8988T (cell line): ENCODE data around the gene WASF3.

ENCODE experiments used
- DNase-seq: peaks from one replicate; pipeline ENCODE4 v3.0.0; 2011

Gene WASF3

DNA sequence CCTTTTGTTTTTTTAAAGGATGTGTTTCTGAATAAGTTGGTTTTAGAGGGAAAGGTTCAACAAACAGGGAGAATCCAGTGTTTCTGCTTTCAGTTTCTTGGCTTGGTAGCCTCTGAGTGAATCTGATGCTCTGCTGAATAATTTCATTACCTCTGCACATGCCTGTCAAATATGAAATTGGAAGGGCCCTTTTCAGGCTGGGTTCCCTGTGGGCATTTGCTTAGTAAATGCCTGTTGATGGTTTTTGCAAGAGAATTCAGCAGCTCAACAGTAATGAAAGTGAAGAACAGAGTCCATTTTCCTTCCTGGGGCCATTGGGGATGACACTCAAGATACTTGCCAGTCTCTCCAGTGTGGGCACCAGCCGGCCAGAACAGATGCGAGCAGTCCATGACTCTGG lies 128.8 kb downstream of the WASF3 start:
- DNase-seq, result no peak

DNA sequence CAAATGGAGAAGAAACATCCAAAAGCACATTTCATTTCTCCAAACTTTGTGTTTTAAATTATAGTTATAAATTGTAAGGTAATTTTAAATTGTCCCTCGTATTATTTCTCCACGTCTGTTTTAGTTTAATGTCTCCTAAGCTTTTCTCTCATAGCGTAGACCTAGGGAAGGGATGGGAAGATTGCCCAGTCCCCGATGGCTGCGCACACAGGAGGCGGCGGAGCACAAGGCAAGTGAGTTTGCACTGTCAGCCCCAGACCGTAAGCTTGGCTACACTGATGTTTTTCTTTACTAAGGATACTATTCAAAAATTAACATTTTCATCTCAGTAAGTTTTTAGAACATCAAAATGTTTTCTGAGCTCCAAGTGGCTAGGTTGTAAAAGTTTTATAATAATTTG lies 130.8 kb downstream of the WASF3 start:
- no peak for DNase-seq

DNA sequence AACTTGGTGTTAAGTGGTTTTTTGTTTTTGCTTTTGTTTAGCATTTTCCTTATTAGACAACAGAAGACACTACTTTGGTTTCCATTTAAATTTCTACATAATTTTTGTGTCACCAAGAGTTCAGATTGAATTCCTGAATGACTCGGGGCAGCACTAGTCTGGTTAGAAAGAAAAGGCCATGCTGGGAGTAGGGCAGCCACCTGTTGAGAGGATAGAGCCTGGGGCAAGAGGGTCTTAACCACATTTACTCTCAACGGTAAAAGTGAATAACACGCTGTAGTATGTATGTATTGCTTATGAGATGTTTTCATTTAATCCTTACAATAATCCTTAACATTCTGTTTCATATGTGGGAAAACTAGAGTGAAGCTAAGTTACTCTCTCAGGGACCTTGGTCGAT lies 131.5 kb downstream of the WASF3 start:
- no peak for DNase-seq

DNA sequence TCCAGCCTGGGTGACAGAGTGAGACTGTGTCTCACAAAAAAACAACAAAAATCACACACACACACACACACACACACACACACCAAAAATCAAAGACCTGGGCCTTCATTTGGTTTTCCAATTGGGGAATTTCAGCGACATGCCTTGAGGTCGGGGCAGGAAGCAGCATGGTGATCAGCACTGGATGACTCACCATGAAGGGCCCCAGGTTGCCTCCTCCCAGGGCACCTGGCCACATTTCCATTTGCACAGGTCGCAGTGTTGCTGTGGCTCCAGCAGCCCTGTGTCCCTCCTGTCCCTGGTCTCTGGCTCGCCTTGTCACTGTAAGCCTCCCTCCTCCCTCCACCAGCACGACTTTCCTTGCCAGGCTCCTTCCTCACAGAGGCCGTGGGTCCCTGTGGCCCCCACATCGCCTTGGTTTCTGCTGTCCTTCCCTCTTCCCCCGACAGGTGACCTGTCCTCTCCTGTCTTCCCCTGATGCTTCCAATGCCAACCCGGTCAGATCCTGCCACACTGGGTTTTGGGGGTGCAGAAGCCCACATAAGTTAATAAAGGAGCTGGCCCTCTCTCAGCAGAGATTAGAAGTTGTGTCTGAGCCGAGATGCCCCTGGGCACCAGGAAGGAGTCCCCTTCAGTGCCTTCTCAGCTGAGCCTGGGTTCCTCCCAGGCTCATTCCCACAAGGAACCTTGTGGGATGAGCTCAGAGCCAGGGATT lies 136.4 kb downstream of the WASF3 start:
- no peak for DNase-seq

DNA sequence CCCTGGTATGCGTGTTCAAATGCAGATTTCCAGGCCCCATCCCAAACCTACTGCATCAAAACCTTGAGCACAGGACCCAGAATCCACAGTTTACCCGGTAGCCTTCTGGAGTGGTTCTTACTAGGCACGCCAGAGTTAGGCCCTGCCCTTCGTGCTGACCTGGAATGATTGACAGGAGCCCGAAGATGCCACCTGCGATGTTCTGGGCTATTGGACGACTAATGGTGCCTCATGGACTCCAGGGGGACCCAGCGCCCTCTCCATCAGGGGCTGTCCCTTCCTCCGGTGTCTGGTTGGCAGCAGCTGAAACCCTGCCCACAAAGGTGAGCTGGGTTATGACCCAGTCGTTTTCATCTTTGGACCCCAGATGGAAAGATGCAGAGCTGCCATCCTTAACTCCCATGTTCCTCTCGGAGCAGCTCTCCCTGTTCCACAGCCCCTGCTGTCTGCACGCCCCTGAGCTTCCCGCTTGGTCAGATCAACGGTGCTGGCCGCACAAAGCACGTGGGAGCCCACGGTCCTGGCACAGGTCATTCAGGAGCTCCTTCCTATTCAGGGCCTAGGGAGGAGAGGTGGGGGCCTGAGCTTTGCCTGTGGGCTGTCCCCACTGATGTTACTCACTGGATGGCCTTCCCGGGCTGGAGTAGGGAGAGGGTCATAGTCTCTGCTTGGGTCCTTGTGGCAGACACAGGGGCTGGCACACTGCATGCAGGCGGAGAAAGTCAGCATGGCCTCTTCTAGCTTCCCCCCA lies 137.3 kb downstream of the WASF3 start:
- no peak for DNase-seq

DNA sequence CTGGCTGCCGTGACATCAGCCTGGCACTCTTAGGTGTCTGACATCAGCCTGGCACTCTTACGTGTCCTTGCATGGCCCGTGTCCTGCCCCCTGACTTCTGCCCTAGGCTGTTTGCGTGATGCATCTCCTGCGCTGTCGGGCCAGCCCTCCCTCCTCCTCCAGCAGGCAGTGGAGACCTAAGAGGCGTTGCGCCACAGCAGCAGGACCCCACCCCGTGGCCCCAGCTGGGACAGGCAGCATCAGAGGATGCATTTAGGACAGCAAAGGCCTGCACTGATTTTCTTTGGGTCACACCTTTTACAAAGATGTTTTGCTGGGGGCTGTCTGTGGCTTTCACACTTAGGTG lies 137.8 kb downstream of the WASF3 start:
- DNase-seq, result no peak

DNA sequence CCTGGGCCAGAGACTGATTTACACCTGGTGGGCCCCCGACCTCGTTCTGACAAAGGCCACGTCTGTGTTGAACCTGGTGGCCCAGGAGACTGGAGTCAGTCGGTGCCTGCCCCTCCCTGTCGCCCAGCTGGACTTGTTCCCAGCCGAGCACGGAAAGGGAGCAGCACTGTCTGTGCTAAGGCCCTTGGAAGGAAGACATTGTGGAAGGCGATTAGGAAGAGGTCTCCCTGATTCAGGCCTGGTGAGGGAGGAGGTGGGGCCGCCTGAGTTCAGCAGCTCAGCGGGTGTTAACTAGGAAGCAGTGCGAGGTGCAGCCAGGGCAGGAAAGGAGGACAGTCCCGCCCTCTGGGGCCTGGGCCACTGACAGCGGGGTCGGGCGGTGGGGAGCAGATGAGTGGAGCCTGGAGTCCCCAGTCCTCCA lies 138.4 kb downstream of the WASF3 start:
- no peak for DNase-seq

DNA sequence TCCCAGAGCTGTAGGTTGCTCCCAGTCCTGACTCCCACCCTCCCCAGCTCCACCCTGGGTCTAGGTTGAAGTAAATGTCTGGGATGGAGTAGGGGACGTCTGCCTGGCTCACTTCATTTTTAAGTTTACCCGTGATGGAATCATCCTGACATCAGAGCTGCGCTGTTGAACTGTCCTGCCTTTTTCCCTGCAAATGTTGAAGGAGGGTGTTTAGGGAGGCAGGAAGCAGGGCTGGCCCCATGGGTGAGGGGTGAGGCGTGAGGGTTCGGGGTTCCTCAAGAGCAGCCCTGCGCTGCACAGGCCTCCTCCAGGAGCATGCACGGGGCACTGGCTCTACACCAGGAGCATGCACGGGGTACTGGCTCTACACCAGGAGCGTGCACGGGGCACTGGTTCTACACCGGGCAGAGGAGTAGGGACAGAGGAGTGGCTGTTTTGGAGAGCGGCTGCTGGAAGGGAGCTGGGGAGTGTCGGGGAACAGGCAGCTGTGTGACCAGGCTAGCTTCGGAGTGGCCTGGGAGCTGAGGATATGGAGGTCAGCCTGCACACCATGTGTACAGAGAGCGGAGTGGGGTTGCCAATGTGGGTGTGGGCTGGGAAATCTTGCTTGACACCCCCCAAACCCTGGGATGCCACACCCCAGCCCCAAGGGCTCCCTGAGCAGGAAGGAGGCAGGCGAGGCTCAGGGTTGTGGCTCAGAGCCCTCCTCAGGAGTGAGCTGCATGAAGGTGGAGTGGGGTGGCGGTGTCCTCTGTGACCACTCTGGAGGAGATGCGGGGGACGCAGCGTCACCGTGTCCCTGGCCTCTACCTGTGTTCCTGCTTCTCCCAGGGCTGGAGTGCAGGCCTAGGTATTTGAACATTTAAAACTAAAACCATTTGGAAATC lies 139.8 kb downstream of the WASF3 start:
- no peak for DNase-seq

DNA sequence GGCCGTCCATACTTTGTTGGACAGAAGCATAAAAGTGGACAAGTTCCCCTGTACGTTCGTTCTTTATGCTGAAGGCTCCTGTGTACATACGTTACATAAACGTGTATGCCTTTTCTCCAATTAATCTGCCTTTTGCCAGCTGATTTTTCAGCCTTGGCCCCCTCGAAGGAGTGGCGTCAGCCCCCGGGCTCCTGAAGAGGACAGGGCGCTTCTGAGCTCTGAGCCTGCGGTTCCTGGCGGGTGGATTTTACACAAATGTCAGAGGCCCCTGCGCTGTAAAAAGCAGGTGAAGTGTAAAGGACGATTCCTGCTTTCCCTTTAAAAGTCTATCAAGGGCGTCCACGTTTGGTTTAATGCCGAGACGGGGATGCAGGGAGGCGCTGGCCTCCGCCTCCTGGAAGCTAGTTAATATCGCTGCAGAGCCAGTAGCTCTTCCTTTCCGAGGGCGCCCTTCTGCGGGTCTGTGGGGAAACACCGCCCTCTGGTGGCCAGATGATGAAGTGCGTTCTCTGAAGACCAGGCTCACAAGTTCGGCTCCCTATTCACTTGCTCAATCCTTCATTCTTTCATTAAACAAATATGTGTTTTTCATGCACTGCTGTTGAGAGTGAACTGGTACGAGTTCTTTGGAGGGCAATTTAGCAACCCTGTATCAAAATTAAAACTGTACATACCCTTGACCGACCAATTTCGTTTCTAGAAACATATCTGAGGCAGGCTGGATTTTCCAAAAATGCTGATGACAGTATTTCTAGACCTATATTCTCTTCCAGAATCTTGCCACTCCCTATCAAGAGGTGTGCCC lies 141.1 kb downstream of the WASF3 start:
- peak; percentile 56 for DNase-seq

DNA sequence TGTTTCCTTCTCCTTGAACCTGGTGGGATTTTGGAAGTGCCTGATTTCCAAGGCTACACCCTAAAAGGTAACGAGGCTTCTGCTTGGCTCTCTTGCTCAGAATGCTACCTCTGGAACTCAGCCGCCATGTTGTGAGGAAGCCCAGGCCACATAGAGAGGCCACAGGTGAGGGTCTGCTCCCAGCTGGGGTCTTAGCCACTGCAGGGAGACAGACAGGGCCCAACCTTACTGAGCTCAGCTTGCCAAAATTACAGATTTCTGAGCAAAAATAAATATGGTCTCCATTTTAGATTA lies 141.7 kb downstream of the WASF3 start:
- DNase-seq, result no peak

DNA sequence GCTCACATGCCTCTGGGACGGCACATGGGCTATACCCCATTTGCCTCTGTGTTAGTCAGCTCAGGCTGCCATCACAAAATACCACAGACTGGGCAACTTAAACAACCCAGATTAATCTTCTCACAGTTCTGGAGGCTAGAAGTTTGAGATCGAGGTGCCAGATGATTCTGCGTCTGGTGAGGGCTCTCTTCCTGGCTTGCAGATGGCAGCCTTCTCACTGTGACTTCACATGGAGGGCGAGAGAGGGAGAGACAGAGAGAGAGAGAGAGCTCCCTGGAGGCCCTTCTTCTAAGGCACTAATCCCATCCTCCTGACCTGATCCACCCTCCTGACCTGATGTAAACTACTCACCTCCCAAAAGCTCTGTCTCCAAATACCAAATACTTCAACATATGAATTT lies 148.1 kb downstream of the WASF3 start:
- DNase-seq, result no peak

DNA sequence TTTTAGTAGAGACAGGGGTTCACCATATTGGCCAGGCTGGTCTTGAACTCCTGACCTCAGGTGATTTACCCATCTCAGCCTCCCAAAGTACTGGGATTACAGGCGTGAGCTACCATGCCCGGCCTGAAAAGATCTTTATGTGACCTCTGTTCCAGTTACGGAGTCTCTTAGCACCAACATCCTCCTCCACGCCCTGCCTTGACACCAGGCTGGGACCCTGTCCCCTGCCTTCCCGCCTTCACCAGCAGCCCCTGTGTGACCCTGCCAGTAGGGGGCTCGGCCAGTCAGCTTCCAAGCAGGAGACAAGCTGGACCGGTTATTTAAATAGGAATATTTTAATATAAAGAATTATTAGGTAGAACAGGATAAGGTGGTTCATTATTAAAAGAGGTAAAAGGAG lies 148.9 kb downstream of the WASF3 start:
- DNase-seq, result no peak

DNA sequence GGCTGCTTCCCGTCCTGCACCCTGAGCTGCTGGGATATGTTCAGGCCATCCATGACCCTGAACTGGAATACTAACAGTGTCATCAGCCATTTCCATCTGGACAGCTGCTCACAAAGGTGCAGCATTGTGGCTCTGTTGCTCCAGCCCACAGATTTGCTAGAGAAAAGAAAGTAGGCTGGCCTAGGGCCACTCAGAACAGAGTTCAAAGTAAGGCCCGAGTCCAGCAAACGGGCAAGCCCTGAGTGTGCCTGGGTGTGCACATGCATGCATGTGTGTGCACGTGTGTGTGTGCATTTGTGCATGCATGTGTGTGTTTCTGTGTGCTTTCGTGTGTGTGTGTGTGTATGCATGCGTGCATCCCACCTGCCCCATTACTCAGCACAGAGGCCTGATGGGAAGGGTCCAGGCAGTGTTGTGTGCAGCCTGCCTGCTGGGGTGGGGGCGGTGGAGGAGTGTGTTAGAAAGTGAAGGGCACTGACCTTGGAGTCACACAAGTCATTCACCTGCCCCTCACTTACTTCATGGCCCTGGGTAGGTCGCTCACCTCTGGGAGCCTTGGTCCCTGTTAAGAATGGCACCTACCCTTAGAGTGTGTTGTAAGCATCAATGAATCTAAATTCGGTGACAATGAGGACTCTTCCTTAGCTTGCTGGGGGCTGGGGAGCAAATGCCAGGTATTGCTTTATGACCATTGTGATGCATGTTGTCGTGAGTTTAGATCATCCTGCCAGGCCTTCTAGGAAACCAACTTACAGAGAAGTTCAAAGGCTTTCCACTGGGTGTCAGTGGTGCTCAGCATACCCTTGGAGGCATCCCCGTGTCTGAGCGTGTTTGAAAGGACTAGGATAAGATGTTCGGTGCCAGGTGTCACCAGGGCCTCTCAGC lies 149.9 kb downstream of the WASF3 start:
- peak; percentile 34 for DNase-seq

DNA sequence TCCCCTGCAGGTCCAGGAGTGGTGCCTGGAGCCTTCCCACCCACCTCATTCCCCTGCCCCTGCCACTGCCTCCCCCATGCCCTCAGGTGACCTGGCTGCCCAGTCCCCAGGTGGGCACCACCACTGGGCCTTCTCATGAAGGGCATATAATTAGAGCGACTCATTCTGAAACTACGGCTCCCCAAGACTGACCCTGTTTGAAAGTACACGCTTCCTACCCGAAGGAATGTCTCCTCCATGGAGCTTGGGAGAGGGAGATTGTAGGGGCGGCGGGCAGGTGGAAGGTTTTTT lies 150.5 kb downstream of the WASF3 start:
- no peak for DNase-seq

DNA sequence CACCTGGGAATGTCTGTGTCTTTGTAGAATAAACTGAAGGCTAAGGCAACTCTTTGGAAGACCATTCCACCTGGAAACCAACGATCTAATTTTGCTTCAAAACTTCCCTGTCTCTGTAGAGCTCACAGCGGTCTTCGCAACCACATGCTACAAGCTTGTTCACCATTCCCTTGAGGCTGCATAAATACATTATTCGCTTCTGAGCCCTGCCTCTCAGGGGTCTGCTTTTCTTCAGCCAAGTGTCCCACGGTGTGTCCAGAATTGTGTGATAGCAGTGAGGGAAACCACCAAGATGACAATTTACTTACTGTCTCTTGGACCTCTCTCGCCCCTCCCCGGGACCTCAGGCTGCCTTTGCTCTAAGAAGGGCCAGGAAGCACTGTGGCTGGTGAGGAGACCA lies 152.0 kb downstream of the WASF3 start:
- no peak for DNase-seq

DNA sequence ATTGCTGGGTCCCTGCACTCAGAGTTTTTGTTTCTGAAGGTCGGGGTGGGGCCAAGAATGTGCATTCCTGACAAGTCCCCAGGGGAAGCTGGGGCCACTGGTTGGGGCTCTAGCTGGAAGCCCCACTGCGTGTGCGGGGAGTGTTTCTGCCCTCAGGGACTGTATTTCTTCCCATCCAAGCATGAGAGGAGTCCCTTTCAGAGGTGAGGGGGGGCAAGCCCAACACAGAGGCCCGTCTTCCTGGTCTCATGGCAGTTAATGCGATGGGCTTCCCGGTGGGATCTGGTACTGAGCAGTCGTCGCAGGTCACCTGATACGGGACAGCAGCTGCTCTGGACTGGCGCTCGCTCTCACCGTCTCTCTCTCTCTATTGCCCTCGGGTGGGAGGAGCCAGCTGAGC lies 152.7 kb downstream of the WASF3 start:
- DNase-seq, result no peak

DNA sequence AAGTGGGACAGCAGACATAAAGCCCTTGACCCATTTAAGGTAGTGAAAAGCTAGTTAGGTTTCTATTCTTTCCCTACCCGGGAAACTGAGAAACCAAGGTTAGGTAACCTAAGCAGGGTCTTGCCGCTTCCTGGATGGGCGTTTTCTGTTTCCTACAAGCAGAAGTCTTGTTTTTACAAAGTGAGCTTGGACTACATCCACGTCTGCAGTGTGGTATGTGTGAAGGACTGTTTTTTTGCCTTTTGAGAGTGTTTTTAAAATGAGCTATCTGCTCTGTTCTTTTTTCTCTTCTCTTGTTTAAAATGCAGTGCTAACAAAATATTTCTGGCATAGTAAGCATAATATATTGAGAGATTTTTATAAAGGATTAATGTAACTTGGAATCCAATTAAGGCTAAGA lies 153.7 kb downstream of the WASF3 start:
- DNase-seq, result no peak

DNA sequence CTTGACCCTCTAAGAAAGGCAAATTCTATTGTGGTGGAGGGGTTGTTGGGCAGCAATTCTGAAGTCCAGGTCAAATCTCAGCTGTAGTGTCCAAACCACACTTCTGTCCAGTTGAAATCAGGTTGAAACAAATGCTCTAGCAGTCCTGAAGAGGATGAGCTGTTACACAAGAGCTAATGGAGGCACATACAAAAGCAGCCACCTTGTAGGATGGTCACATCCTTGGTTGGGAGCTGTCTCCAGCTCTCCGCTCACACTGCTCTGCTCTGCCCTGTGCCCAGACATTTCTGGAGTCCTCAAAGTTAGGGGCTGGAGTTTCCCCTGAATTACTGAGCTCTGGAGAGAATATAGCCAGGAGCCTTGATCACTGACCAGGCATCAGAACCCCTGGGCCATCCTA lies 155.9 kb downstream of the WASF3 start:
- DNase-seq, result no peak

DNA sequence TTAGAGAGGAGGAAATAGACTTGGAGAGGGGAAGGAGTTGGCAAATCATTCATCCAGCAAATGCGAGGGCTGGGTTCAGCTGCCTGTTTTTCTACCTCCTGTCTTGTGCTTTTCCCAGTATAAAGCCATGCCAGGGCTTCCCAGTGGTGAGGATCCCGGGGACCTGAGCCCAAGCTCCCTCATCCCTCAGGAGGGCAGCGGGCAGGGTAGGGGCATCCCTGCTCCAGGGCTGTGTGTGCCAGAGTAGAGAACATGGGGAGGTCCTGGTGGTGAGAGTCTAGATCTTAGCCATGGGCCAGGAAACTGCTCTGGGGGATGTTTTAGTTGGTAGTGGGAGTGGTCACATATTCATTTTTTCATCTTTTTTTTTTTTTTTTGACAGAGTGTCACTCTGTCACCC lies 159.5 kb downstream of the WASF3 start:
- no peak for DNase-seq

DNA sequence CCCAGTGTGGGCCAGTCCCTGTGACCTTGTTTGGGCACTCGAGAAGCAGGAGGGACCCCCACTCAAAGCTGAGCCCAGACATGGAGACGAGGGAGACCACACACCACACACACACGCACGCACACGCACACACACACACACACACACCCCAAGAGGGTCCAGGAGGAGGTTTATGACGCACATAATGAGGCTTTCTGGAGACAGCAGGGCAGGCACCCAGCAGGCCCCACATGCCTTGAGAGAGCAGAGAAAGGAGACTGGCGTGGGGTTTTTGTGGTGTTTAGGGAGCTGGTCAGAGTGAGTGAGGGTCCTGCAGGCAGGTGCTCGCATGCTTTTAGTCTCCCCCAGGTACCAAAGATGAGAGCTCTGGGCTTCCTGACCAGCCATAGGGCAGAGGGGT lies 160.7 kb downstream of the WASF3 start:
- DNase-seq, result no peak

DNA sequence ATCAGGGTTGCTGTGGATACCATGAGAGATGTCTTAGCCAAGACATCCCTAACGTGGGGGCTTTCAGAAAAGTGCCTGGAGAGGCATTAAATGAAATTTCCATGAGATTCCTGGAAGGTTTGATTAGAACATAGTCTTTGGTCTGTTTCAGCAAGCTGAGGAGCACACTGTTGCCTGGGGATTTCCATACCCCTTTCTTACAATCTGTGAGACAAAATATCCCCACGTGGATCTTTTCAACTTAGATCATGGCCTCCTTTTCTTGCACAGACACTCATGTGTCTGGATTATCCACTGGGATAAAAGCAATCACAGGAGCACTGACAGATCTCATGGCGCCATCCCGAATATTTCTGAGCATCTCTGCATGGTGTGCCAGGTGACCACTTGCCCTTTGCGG lies 161.4 kb downstream of the WASF3 start:
- no peak for DNase-seq

DNA sequence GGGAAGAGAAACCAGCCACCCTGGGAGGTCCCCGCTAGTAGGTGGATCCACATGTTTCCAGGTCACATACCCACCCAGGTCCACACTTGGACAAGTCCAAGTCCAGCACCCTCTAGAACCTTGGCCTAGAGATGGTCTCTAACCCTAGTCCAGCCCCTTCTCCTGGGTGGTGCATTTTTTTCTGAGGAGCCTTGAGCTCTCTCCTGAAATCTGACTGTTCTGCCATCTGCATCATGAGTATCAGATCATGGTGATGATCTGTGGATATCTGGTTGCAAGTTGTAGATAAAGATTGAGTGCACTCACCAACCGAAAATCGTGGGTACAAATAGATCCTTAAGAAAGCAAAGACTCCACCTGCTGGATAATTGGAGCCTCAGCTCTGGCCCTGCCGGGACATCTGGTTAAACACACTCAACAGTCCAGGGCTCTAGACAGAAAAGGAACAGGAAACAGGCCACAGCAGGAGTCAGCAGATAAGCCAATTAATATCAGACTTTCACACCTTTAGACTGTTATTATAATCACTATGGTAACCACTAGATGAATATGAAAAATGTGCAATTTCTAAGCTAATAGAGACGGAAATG lies 162.0 kb downstream of the WASF3 start:
- DNase-seq, result no peak
